ENCODE measurements around the gene MSI2.

- TF ChIP-seq CTCF (IDR thresholded peaks at IDR 0.05) (no peak), POLR2A (IDR thresholded peaks at IDR 0.05) (no peak)
Measured at GRCh38 chr17:57246257-57246656, 10.1 kb upstream of the MSI2 start.
